Stimulated activated CD4-positive, alpha-beta T cell treated with anti-CD3 and anti-CD28 coated beads, Interleukin-1b, Interleukin-23, amount 100 ng/mL, for 4 hours (primary cell): ENCODE measurements around the gene AGO4.
"Not testable (repeated sequence)": the region's sequence is repeated elsewhere in the genome, so short reads cannot be mapped to it uniquely, and the experiment has no call there.

ENCODE experiments used
- DNase-seq, 2 donors: peaks; one replicate each; pipeline ENCODE4 v3.0.0-alpha.2; 2020; ENCODE audit warnings: low read depth in 2 of 2

AGO4 gene

GRCh38 chr1:35807614-35808449 is at the start of gene AGO4:
Gene AGO4 (plus strand): TSS chr1:35808016. CDS start chr1:35808417, 401 bp downstream.
- DNase-seq = peak; percentile 15 to 35

GRCh38 chr1:35762141-35762540 is 45.7 kb upstream of the AGO4 start:
- DNase-seq = no peak

DNA sequence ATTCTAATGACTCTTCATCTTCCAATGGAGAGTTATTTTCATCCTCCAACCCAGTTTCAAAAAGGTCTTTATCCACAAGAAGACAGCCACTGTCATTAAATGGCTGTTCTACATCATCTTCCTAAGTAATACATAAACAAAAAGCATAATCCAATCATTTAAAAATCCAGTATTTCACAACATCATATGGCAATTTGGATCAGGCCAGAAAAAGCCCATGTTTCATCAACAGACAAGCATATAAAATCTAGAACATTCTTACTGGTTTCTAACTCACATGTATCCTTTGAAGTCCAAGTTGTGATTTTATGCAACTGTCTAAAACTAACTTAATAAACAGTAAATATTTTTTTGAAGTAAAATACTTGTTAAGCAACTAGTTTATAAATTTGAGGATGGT is 44.6 kb upstream of the AGO4 start:
- no peak for DNase-seq

GRCh38 chr1:35764283-35764682 is 43.5 kb upstream of the AGO4 start:
- DNase-seq = no peak

- no peak for DNase-seq
Measured at GRCh38 chr1:35768350-35769187, 39.2 kb upstream of the AGO4 start.

DNA sequence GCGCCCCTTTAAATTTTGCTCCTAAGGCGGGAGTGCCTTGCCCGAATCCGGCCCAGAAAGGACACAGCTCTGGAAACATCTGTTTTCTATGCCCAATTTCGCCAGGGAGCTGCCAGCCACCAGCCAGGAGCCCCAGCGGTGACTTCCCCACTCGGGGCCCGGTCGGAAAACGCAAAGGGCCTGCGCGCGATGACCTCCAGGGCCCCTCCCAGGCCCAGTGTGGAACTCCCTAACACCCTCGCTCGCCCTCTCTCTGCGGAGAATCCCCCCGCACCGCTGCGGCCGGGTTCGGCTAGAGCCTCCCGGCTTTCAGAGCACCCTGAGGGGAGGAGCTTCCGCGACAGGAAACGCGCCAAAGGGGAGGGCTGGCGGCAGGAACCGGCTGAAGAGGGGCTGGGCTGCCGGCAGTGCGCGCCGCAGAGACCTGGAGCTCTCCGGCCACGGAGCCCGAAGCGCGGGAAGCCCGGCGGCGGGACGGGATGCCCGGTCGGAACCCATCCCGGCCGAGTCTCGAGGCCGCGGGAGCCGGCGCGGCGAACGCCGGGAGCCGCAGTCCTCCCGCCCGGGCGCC is 38.5 kb upstream of the AGO4 start:
- peak; percentile 65 to 77 for DNase-seq

GRCh38 chr1:35773711-35774110 is 34.1 kb upstream of the AGO4 start:
- DNase-seq = no peak

DNA sequence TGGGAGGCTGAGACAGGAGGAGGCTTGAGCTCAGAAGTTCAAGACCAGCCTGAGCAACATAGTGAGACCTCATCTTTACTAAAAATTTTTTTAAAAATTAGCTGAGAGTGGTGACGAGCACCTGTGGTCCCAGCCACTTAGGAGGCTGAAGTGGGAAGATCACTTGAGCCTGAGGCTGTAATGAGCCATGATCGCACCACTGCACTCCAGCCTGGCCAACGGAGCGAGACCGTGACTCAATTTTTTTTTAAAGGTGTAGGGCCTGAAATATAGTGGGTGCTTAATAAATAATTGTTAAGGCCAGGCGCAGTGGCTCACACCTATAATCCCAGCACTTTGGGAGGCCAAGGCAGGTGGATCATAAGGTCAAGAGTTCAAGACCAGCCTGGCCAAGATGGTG is 31.6 kb upstream of the AGO4 start:
- not testable (repeated sequence) for DNase-seq

DNA sequence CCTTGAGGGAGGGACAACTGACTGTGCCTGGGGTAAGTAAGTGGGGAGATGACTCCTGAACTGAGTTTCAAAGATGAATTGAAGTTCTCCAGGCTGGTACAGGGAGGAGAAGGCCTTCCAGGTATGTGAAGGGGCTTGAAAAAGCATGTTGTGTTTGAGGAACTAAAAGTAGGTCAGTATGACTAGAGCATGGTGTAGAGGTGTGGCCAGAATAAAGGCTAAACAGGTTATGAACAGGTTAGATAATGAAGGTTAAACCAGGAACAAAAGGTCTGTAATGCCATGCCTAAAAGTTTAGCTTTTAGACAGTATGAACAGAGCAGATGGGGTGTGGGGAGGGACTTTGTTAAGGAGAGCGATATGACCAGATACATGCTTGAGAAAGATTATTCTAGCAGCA is 30.7 kb upstream of the AGO4 start:
- DNase-seq = no peak

GRCh38 chr1:35783055-35783583 is 24.7 kb upstream of the AGO4 start:
- no peak for DNase-seq

- not testable (repeated sequence) for DNase-seq
Measured at GRCh38 chr1:35784364-35784763, 23.5 kb upstream of the AGO4 start.

GRCh38 chr1:35788139-35788538 is 19.7 kb upstream of the AGO4 start:
- DNase-seq = no peak

DNA sequence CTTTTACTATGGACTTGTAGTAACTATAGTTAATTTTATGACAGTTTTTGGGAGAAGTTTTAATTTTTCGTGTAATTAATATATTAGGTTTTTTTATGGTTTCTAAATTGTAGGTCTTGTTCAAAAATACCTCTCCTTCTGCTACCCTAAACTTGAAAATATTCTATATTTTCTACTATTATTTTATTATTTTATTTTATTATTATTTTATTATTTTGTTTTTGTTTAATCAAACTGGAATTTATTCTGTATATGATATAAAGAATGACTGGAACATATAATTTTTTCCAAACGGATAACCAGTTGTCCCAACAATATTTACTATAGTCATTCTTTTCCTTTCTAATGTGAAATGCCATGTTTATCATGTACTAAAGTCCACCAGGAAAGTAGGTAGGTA is 17.1 kb upstream of the AGO4 start:
- no peak for DNase-seq

- no peak for DNase-seq
Measured at GRCh38 chr1:35795295-35795694, 12.5 kb upstream of the AGO4 start.

- no peak for DNase-seq
Measured at GRCh38 chr1:35797380-35797779, 10.4 kb upstream of the AGO4 start.

- DNase-seq = not testable (repeated sequence)
Measured at GRCh38 chr1:35798019-35798418, 9.8 kb upstream of the AGO4 start.

DNA sequence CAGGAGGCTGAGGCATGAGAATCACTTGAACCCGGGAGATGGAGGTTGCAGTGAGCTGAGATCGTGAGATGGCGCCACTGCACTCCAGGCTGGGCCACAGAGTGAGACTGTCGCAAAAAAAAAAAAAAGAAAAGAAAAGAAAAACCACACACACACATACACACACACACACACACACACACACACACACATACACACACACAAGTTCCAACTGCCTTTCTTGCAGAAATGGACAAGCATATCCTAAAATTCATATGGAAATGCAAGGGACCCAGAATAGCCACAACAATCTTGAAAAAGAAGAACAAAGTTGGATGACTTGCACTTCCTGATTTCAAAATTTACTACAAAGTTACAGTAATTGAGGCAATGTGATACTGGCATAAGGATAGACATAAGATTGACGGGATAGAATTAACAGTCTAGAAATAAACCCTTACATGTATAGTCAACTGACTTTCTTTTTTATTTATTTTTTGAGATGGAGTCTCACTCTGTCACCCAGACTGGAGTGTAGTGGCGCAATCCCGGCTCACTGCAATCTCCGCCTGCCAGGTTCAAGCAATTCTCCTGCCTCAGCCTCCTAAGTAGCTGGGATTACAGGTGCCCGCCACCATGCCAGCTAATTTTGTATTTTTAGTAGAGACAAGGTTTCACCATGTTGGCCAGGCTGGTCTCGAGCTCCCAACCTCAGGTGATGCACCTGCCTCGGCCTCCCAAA is 7.5 kb upstream of the AGO4 start:
- not testable (repeated sequence) for DNase-seq

DNA sequence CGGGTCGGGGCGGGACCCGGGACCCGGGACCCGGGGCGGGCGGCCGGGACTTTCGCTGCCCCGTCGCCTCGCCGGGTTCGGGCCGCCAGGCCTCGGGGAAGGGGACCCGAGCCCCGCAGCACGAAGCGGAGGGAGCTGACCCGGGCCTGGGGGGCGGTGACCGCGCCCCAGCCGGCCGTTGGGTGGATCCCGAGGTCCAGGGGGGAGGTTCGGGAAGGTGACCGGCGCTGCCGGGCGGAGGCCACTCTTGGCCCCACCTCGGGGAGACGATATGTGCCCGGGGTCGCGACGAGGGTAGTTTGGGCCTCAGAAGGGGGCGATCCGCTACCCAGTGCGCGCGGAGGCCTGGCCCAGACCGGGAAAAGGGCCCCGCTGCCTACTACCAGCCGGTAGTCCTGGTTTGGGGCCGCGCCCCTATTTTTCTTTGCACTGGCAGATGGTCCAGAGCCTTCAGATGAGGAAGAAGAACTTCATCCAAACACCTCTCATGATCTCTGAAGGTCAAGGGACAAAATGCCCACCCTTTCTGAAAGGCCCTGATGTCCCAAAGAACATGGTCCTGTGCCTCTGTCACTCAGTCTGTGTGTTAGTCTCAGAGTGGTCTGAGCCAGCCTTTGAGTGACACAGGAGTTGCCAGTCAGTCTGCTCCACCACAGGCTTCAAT is 766 bp downstream of the AGO4 start:
- DNase-seq = peak in 1 of 2 donors; percentile 5

GRCh38 chr1:35809114-35810095 is 1.6 kb downstream of the AGO4 start:
- DNase-seq = no peak
